OCI-LY7 (cell line): ENCODE measurements around the gene MAN1A1. TPM values are rescaled to one million over a fixed set of nuclear protein-coding genes. Genes with fewer than 3 reads are reported as not detected.

Source experiments
- BruUV-seq: library from RNA; stranded (reverse); fragments of 400-500 nt; replicated peaks from 2 replicates; lab custom pipeline; 2021; lab: Mats Ljungman, UMichigan
- CTCF ChIA-PET: fragments of 300-600 bp; sonication (Branson Sonifier 250); formaldehyde crosslinking; loops from one replicate; lab custom pipeline; 2022; ENCODE audit warnings: antibody characterized with exemption; ENCODE audit not compliant: unreplicated experiment; lab: Charles Lee
- POLR2A ChIA-PET: fragments of 300-600 bp; sonication (Branson Sonifier 250); formaldehyde crosslinking; loops from one replicate; lab custom pipeline; 2022; ENCODE audit warnings: antibody characterized with exemption; lab: Charles Lee
- DNase-seq: peaks from one replicate; pipeline ENCODE4 v3.0.0-alpha.2; 2015; ENCODE audit warnings: low spot score
- H2AFZ ChIP-seq: fragments of 200-600 bp; sonication (generic), shearing (Covaris generic); 2 replicates; pipeline ENCODE4 v1.6.1; 2014; ENCODE audit warnings: mild to moderate bottlenecking, antibody characterized with exemption, low read length, moderate library complexity
- H3K27ac ChIP-seq: fragments of 200-600 bp; sonication (generic); 2 replicates; pipeline ENCODE4 v1.5.1; 2014; ENCODE audit warnings: mixed run types, low read depth, mild to moderate bottlenecking, moderate library complexity, low read length, inconsistent platforms; ENCODE audit not compliant: poor library complexity, severe bottlenecking
- H3K36me3 ChIP-seq: fragments of 200-600 bp; sonication (generic); 2 replicates; pipeline ENCODE4 v1.6.1; 2014; ENCODE audit warnings: mild to moderate bottlenecking, antibody characterized with exemption, low read length, moderate library complexity, mixed read lengths; ENCODE audit not compliant: insufficient read depth
- H3K4me1 ChIP-seq: fragments of 200-600 bp; sonication (generic); 2 replicates; pipeline ENCODE4 v1.5.1; 2014; ENCODE audit warnings: mild to moderate bottlenecking, low read length; ENCODE audit not compliant: insufficient read depth, poor library complexity, severe bottlenecking
- H3K4me2 ChIP-seq: fragments of 200-600 bp; sonication (generic); 2 replicates; pipeline ENCODE4 v1.6.1; 2014; ENCODE audit warnings: mild to moderate bottlenecking, low read length
- H3K4me3 ChIP-seq: fragments of 200-600 bp; sonication (generic); 2 replicates; pipeline ENCODE4 v1.5.1; 2014; ENCODE audit warnings: mild to moderate bottlenecking, low read depth, low read length; ENCODE audit not compliant: poor library complexity, severe bottlenecking
- H3K79me2 ChIP-seq: fragments of 200-600 bp; sonication (generic); 2 replicates; pipeline ENCODE4 v1.6.1; 2016; ENCODE audit warnings: low read depth, mild to moderate bottlenecking, low read length, moderate library complexity, mixed read lengths; ENCODE audit not compliant: insufficient read depth
- H3K9me2 ChIP-seq: fragments of 200-600 bp; sonication (generic); 2 replicates; pipeline ENCODE4 v1.6.1; 2016; ENCODE audit warnings: mild to moderate bottlenecking, low read length, mixed read lengths; ENCODE audit not compliant: insufficient read depth
- H3K9me3 ChIP-seq: fragments of 200-600 bp; sonication (generic); 2 replicates; pipeline ENCODE4 v1.6.1; 2014; ENCODE audit warnings: mild to moderate bottlenecking, mixed run types, low read length, mixed read lengths
- H4K20me1 ChIP-seq: fragments of 200-600 bp; sonication (generic); 2 replicates; pipeline ENCODE4 v1.6.1; 2014; ENCODE audit warnings: mild to moderate bottlenecking, antibody characterized with exemption, low read length, moderate library complexity, mixed read lengths; ENCODE audit not compliant: insufficient read depth
- EZH2phosphoT487 ChIP-seq: fragments of 200-600 bp; sonication (generic); IDR thresholded peaks from 2 replicates; pipeline ENCODE4 v1.6.1; 2018; ENCODE audit warnings: low read depth, borderline replicate concordance, mild to moderate bottlenecking, mixed run types, antibody characterized with exemption, low read length, moderate library complexity, mixed read lengths
- intact Hi-C: fragments of 100-400 bp; cut with micrococcal nuclease; formaldehyde crosslinking; loops from one replicate; pipeline ENCODE4 v1.10.0; 2022; ENCODE audit not compliant: unreplicated experiment
- total RNA-seq, 2 experiments: library from RNA; depleted of rRNA in 1 of 2; stranded (reverse); fragments of >200 nt in 1 of 2; shearing (Covaris generic) in 1 of 2; gene quantifications; 2 replicates each; pipeline ENCODE4 v1.2.3, GENCODE V29; 2014 to 2022
- TF ChIP-seq, protein P1 (sequence below): fragments of 200-600 bp; sonication (generic); conservative IDR thresholded peaks from 2 replicates; pipeline ENCODE4 v1.5.1; 2014; ENCODE audit warnings: mild to moderate bottlenecking, antibody characterized with exemption, low read length, moderate library complexity, mixed read lengths

MAN1A1 gene
- total RNA-seq, 2 experiments from 2014 or later: 72.4 to 74.3 TPM

DNA sequence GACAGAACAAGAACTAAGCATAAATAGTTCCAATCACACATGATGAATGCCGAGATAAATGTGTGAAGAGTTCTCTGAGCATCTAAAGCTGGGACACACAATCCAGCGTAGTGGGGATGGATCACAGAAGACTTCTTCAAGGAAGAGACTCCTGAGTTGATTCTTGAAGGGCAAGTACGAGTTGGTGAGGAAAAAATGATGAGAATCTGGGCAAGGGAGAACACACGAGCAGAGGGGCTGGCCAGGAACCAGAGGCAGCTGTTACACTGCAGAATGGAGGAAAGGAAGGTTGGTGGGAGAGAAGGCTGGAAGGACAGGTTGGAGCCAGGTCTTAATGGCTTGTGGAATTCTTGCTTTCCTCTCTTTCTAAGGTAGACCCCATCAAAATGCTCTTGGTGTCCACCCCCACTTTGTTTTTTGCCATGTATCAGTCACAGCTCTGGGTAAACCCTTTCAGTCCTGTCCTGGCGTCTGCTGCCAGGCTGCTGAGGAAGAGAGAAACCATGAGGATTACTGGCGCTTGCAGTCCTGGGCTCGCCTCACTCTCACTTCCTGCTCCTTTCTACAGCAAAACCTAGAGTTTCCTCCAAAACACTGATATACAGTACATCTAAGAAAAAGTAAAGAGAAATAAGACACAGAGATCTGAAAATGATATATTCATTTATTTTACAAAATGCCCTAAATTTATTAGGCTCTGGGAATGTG lies 143.5 kb downstream of the MAN1A1 start:
- no TSS peak for BruUV-seq
- Histone ChIP-seq H3K4me2 (no peak overlapping the region), H2AFZ (no peak overlapping the region), H3K27ac (no peak overlapping the region), H3K4me1 (no peaks in the 10 kb centered on the region), H3K79me2 (peaks cover 5% of the 10 kb centered on the region; the same call in 1 of the 2 replicates), H4K20me1 (peaks cover under 1% of the 10 kb centered on the region; the same call in 1 of the 2 replicates), H3K9me2 (no peaks in the 10 kb centered on the region), H3K9me3 (no peaks in the 10 kb centered on the region), H3K36me3 (peaks cover 94% of the 10 kb centered on the region), H3K4me3 (no peak overlapping the region)
- intact Hi-C loops: no loop called here
- ChIA-PET CTCF (interaction anchor here (0.6 kb wide), 1 partner anchor 471 kb away, joined by 3 read pairs; no protein-coding TSS in a partner anchor), POLR2A (interaction anchor here (0.7 to 1.2 kb wide), 2 partner anchors 13 to 34 kb away, joined by 3 read pairs; no protein-coding TSS in a partner anchor)
- TF ChIP-seq, protein P1, sequence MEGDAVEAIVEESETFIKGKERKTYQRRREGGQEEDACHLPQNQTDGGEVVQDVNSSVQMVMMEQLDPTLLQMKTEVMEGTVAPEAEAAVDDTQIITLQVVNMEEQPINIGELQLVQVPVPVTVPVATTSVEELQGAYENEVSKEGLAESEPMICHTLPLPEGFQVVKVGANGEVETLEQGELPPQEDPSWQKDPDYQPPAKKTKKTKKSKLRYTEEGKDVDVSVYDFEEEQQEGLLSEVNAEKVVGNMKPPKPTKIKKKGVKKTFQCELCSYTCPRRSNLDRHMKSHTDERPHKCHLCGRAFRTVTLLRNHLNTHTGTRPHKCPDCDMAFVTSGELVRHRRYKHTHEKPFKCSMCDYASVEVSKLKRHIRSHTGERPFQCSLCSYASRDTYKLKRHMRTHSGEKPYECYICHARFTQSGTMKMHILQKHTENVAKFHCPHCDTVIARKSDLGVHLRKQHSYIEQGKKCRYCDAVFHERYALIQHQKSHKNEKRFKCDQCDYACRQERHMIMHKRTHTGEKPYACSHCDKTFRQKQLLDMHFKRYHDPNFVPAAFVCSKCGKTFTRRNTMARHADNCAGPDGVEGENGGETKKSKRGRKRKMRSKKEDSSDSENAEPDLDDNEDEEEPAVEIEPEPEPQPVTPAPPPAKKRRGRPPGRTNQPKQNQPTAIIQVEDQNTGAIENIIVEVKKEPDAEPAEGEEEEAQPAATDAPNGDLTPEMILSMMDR: no peak
- TF ChIP-seq EZH2phosphoT487: no peak
- no peak for DNase-seq

- intact Hi-C loops: no loop called here
- ChIA-PET CTCF (no interaction called here), POLR2A (interaction anchor here (0.6 to 1.2 kb wide), 5 partner anchors 29 to 277 kb away, joined by 3 to 4 read pairs (median 3); no protein-coding TSS in a partner anchor)
Measured at GRCh38 chr6:119204719-119205118, 144.8 kb downstream of the MAN1A1 start.

More at GRCh38 chr6:119204719-119205118, 144.8 kb downstream of the MAN1A1 start:
- no peaks in the 10 kb centered on the region for H3K4me1 ChIP-seq
- no peaks in the 10 kb centered on the region; the same call in 1 of the 2 replicates for H4K20me1 ChIP-seq
- H2AFZ ChIP-seq: no peak overlapping the region
- H3K9me2 ChIP-seq: no peaks in the 10 kb centered on the region
- BruUV-seq: no TSS peak
- no peaks in the 10 kb centered on the region for H3K9me3 ChIP-seq
- H3K27ac ChIP-seq: no peak overlapping the region
- peaks cover 93% of the 10 kb centered on the region for H3K36me3 ChIP-seq
- H3K4me3 ChIP-seq: no peak overlapping the region
- TF ChIP-seq, protein P1: no peak
- no peak for TF ChIP-seq EZH2phosphoT487
- H3K4me2 ChIP-seq: no peak overlapping the region
- no peak for DNase-seq
- H3K79me2 ChIP-seq: peaks cover 3% of the 10 kb centered on the region; the same call in 1 of the 2 replicates
